ENCODE data around the gene AP3B2.
A peak's percentile ranks its signal among the peaks of the same experiment; 100 is the strongest.
"Not testable (repeated sequence)": the region's sequence is repeated elsewhere in the genome, so short reads cannot be mapped to it uniquely, and the experiment has no call there.

The AP3B2 gene, protein sequence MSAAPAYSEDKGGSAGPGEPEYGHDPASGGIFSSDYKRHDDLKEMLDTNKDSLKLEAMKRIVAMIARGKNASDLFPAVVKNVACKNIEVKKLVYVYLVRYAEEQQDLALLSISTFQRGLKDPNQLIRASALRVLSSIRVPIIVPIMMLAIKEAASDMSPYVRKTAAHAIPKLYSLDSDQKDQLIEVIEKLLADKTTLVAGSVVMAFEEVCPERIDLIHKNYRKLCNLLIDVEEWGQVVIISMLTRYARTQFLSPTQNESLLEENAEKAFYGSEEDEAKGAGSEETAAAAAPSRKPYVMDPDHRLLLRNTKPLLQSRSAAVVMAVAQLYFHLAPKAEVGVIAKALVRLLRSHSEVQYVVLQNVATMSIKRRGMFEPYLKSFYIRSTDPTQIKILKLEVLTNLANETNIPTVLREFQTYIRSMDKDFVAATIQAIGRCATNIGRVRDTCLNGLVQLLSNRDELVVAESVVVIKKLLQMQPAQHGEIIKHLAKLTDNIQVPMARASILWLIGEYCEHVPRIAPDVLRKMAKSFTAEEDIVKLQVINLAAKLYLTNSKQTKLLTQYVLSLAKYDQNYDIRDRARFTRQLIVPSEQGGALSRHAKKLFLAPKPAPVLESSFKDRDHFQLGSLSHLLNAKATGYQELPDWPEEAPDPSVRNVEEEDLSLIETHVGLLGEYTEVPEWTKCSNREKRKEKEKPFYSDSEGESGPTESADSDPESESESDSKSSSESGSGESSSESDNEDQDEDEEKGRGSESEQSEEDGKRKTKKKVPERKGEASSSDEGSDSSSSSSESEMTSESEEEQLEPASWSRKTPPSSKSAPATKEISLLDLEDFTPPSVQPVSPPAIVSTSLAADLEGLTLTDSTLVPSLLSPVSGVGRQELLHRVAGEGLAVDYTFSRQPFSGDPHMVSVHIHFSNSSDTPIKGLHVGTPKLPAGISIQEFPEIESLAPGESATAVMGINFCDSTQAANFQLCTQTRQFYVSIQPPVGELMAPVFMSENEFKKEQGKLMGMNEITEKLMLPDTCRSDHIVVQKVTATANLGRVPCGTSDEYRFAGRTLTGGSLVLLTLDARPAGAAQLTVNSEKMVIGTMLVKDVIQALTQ

DNA sequence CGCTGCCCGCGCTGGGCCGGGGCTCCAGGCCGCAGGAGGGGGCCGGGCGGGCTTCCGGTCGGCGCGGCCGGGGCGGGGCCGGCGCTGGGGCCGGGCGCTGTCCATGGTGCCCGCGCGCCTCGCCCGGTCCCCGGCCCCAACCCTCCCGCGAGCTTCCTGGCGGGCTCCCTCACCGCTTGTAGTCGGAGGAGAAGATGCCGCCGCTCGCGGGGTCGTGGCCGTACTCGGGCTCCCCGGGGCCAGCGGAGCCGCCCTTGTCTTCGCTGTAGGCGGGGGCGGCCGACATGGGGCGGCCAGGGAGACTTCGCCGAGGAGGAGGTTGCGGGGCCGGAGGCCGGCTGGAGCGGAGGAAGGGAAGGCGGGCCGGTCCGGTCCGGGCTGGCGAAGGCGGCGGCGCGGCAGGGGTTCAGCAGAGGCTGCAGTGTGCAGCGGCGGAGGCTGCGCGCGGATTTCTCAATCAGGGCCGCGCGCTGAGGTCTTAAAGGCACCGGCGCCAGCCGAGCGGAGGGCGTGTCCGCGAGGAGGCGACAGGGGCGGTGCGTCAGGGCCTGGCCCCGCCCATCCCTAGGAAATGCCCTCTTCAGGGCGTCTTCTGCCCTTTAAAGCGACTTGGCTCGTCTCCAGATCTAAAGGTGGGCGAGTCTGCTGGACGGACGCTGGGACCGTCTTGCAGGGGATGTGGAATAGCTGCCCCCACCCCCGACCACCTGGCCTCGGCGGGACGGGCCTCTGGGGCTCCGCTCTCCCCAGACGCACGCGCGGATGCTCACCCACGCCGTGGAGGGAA lies at the start of gene AP3B2:
AP3B2 (minus strand) TSS at position 455 of the 787 bp plus-strand sequence; CDS start at position 286, 169 bp downstream.
- DNase-seq (ENCODE audit: extremely low read depth in 1 of 2, low read depth in 1 of 2) = peak; percentile 45 to 55

DNA sequence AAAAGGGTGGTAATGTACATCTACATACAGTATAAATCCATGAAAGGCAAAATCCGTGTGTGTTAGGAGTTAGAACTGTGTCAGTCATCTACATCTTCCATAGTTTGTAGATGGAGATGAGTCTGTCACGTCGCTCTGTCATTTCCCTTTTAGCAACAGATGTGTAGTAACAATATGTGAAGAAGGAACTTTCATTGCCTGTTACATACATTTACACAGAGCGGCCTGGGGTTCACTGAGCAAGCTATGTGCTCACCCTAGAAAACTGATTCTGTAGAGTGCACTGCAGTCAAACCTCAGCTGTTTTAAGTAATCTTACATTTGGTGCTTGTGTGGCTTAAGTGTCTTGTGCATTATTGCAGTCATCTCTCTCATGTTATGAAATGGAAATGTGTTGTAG lies 41.6 kb upstream of the AP3B2 start:
- DNase-seq (ENCODE audit: extremely low read depth in 1 of 2, low read depth in 1 of 2) = no peak

DNA sequence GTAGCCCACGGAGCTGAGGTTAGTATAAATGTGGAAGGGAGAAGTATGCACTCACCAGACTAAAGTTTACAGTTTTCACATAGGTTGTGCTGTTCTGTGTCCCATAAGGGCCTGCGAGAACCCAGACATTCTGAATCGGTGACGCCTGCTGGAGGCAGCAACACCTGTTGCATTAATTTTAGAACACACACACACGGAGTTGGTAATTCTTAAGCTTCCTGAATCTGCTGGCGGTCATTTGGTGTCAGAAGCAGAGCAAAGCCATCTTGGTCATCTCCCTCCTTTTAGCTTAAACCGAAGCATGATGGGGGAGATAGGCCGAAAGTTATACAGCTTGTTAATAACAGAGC lies 41.1 kb upstream of the AP3B2 start:
- no peak for DNase-seq (ENCODE audit: extremely low read depth in 1 of 2, low read depth in 1 of 2)

DNA sequence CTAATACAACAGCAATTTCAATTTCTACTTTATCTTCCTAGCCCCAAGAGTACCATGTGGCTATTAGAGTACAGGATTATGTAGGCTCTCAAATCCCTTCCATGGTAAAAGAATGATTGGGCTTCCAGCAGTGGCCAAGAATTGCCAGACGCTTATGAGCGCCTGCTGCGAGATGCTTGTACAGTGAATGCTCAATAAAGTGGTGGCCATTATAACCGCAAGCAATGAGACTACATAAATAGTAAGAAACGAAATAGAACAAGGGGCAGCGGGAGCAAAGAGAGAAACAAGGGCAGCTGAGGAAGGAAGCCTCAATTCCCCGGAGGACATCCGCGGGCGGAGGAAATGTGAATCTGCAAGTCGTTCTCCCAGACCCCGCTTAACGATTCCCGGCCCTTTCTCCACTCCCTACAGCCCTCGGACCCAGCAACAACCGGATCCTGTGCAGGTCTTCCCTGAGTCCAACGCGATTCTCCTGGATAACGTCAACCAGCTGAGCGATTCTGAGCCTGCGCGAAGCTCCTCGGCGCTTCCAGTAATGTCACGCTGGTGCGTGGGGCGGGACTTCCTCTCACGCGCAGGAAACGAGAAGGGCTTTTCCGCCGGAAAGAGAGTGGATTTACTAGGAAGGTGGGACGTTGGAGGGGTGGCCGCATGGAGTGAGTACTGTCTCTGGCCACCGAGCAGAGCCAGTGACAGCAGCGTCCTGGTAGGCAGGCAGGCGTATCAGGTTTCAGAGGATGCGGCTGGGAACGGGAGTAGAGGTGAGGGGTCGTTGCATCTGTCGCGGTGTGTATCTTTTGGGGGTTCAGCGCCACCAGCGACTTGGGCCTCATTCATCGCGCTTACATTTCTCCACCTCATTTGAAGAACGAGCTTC lies 40.5 kb upstream of the AP3B2 start:
- DNase-seq (ENCODE audit: extremely low read depth in 1 of 2, low read depth in 1 of 2) = peak; percentile 75 to 87

DNA sequence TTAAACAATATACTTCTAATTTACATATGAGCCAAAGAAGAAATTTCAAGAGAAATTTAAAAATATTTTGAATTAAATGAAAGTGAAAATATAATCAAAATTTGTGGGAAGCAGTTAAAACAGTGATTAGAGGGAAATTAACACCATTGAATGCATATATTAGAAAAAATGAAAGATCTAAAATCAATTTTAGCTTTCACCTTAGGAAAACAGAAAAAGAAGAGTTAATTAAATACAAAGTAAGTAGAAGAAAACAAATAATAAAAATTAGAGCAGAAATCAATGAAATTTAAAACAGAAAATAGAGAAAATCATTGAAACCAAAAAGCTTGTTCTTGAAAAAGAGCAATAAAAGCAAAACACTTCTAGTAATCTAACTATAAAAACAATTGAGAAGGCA lies 38.6 kb upstream of the AP3B2 start:
- no peak for DNase-seq (ENCODE audit: extremely low read depth in 1 of 2, low read depth in 1 of 2)

DNA sequence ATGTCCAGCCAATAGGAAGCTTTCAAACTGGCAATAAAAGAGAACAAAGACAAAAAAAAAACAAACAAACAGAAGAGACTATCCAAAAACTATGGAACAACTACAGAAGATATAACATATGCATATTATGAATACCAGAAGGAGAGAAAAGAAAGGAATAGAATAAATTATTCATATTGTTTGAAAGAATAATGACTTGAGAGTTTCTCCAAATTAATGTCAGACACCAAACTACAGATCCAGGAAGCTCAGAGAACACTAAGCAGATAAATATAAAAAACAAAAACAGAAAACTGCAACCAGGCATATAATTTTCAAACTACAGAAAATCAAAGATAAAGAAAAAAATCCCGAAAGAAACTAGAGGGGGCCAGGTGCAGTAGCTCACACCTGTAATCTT lies 34.1 kb upstream of the AP3B2 start:
- no peak for DNase-seq (ENCODE audit: extremely low read depth in 1 of 2, low read depth in 1 of 2)

DNA sequence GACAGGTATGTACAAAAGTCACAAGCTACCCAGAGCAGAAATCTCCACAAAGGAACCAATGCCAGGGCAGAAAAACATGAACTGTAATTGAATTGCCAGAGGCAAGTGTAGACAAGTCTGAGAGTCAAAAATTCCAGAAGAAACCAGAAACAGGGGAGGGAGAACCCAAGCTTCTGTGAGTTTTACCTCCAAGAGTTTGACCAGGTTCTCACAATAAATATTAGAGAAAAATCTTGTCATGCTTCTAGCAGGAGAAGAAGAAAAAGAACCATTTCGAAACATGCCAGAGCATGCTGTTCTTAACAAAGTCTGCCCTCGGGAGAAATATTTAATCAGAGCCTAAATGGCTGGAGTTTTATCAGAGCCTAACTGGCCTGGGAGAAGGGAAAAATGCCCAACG lies 32.5 kb upstream of the AP3B2 start:
- no peak for DNase-seq (ENCODE audit: extremely low read depth in 1 of 2, low read depth in 1 of 2)

DNA sequence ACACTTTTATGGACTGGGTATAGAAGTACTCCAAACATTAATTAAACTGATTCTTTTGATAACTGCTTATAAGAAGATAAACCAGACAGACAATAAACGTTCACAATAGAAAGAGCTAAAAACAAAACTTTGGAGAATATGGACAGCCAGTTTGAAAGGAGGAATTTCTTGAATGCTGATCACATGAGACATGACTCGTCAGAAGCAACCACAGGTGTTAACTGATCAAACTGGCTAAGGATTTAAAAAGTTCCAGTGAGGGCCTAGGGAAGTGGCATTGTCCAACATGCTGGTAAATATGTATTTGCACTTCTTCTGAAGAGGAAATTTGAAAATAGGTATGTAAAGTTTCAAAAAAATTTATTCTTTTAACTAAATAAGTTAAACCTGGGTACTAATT lies 29.4 kb upstream of the AP3B2 start:
- DNase-seq (ENCODE audit: extremely low read depth in 1 of 2, low read depth in 1 of 2) = no peak

DNA sequence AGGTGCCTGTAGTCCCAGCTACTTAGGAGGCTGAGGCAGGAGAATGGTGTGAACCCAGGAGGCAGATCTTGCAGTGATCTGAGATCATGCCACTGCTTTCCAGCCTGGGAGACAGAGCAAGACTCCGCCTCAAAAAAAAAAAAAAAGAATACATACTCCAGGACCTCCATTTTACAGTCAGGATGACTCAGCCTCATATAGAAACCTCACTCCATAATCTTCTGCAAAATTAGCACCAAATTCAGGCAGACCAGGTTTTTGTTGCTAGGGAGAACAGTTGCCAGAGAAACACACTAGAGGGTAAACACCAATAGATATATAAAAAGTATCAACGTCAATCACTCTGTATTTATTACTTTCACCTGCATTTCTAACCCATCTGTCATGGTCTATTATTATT lies 28.3 kb upstream of the AP3B2 start:
- DNase-seq (ENCODE audit: extremely low read depth in 1 of 2, low read depth in 1 of 2) = no peak

DNA sequence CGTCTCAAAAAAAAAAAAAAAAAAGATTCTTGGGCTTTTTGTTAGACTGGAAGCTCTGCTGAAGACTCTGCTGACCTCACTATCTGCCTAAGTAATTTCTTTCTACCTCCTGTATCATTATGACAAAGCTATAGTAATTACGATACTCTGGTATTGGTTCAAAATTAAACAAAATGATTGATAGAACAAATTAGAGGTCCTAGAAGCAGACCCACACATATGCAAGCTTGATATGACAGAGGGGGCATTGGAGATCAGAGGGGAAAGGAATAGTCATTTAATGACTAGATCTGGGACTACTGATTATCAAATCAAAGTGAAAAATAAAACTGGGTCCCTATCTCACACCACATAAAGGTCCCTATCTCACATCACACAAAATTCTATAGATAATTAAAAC lies 21.9 kb upstream of the AP3B2 start:
- DNase-seq (ENCODE audit: extremely low read depth in 1 of 2, low read depth in 1 of 2) = no peak

DNA sequence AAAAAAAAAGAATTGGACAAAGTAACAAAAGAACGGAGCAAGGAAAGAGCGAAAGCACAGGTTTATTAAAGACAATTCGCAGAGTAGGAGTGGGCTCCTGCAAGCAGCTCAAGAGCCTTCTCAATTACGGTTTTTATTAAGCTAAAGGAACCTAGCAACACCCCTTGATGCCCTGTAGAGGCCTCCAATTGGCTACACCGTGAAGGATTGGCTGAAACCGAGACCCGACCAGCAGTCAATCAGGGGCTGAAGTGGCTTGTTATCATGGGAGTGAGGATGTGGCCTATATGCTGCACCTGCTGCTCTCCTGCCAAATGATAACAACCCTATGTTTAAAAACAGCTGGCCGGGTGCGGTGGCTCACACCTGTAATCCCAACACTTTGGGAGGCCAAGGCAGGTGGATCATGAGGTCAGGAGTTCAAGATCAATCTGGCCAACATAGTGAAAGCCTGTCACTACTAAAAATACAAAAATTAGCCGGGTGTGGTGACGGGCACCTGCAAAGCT lies 20.4 kb upstream of the AP3B2 start:
- no peak for DNase-seq (ENCODE audit: extremely low read depth in 1 of 2, low read depth in 1 of 2)

DNA sequence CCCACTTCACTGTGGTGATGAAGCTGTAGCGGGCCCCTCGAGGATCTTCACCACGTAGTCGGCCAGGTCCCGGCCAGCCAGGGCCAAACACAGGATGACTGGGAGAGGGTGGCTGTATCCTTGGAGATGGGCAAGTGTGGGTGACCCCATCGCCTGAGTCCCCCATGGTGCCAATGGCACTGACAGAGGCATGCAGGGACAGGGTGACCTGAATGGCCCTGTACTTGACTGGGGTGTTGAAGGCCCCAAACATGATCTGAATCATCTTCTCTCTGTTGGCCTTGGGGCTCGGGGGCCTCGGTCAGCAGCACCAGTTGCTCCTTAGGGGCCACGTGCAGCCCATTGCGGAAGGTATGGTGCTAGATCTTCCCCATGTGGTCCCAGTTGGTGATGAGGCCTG lies 17.1 kb upstream of the AP3B2 start:
- no peak for DNase-seq (ENCODE audit: extremely low read depth in 1 of 2, low read depth in 1 of 2)

DNA sequence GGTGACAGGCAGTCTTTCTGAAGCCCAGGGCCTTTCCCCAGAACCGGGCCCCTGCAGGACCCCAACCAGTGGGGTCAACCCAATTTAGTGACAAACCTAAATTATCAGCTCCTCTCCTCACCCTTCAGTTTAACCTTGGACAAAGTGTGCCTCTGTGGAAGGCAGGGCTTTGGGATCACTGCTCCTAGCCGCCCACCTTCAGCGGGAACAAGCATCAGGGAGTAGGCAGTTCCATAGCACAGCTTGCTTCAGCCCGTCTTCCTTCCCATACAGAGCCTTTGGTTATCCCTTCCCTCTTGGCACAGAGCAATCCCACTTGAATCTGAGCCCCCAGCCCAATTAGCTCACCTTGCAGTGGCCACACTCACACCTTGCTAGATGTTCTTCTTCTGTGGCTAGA lies 5.3 kb upstream of the AP3B2 start:
- no peak for DNase-seq (ENCODE audit: extremely low read depth in 1 of 2, low read depth in 1 of 2)

DNA sequence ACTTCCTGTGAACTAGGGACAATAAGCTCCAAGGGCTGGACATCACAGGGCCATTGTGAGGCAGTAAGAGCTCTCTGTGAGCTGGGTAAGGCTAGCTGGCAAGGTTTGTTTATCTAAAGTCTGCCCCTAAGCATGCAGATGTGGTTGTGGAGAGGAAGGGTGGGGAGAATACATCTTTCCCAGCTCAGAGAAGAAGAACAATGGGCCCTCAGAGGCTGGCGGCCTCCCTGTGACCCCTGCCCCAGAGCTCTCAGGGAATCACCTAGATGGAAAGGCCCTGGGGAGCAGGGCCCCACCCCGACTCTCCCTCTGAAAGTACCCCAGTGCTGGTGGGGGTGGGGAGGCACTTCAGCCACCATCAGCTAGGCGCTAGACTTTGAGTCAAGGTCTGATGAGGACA lies 4.3 kb upstream of the AP3B2 start:
- DNase-seq (ENCODE audit: extremely low read depth in 1 of 2, low read depth in 1 of 2) = no peak

DNA sequence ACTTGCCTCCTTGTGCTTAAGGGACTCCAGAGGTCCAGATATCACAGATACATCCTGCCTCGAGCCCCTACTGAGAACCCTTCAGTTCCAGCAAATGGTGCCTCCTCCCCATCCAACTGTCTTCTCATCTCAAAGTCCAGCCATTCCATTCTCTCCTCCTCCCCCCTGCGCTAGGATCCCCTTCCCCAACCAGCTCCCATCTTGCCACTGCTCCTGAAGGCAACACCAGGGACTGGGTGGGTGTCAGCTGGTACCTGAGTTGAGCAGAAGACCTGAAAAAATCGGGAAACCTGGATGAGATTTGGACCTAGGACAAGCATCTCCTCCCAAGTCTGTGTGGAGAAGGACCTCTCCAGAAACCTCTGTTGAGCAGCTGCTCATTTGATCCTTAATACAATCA lies 2.4 kb upstream of the AP3B2 start:
- no peak for DNase-seq (ENCODE audit: extremely low read depth in 1 of 2, low read depth in 1 of 2)

DNA sequence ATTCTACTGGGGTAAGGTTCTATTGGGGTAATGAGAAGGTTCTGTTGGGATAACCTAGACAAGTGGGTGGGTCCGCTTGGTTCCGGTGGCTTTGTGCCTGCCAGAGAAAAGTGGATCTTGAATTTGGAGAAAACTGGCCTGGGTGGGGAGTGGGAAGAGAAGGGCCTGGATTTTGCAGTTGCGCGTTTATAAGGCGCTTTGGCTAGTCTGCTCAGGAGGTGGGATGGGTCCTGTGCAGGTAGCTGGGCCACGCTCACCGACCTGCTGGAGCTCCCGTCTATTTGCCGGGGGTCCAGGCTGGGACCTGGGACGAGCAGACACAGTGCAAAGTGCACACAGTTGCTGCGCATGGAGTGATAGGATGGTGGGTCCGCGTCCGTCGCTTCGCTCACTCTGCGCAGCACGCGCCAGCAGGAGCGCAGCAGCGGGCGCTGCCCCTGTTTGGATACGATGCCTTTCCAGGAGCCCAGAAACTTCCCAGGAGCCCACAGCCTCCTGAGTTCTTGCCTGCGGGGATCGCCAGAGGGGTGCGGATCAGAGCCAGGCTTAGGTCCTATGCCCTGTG lies 1.3 kb upstream of the AP3B2 start:
- DNase-seq (ENCODE audit: extremely low read depth in 1 of 2, low read depth in 1 of 2) = no peak

DNA sequence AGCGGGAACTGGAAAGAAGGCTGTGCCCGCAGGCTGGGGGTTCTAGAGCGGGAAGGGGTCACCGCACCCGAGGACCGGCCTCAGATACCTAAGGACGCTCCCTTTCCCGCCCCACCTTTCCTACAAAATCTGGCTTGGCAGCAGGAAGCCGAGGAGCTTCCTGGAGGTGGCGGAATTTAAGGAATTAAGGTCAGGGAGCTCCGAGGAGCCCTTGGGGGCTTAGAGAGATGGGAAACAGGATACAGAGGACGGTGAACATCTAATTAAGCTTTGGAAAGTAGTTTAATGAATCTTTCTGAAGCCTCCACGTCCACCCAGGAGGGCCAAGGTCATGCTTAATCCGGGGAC lies 507 bp upstream of the AP3B2 start:
- DNase-seq (ENCODE audit: extremely low read depth in 1 of 2, low read depth in 1 of 2) = no peak

DNA sequence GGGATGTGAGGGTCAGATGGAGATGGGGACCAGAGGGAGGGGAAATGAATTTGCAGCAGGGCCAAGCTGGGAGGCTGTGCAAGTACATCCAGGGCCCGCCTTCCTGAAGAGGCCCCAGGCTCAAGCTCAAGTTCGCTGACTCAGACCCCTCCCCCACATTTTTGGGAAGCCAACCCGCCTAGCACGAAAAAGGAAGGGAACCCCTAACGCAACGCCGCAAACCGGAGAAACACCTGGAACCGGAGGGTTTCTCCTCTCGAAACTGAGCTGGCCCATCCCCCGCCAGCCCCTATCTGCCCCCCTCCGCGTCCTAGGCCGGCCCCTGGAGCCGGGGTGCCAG lies 624 bp downstream of the AP3B2 start:
- DNase-seq (ENCODE audit: extremely low read depth in 1 of 2, low read depth in 1 of 2) = no peak

DNA sequence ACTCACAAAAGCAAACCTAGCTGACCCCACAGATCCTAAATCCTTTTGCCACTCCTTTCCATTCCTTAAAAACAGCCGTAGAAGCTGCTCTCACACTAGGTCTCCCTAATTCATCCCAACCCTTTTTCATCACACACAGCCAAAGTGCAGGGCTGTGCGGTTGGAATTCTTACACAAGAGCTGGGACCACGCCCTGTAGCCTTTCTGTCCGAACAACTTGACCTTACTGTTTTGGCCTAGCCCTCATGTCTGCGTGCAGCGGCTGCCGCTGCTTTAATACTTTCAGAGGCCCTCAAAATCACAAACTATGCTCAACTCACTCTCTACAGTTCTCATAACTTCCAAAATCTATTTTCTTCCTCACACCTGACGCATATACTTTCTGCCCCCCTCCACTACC lies 3.8 kb downstream of the AP3B2 start:
- DNase-seq (ENCODE audit: extremely low read depth in 1 of 2, low read depth in 1 of 2) = not testable (repeated sequence)

DNA sequence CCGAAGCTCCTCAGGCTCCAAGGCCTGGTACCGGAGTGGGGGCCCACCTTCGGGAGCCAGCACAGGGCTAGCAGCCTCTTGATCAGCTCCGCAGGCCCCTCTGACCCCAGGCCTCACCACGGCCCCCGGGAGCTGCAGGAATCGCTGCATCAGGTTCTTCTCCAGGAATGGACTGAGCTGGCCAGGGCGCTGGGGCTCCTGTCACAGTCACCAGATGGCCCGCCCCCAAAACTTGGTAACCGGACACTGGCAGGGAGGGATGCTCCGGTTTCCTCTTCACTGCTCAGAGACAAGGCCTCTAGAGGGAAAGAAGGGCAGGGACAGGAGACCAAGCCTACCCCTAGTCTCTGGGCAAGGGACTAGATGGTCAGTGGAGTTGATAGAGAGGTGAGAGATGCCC lies 9.9 kb downstream of the AP3B2 start:
- DNase-seq (ENCODE audit: extremely low read depth in 1 of 2, low read depth in 1 of 2) = no peak

Measured in stimulated activated CD8-positive, alpha-beta memory T cell treated with anti-CD3 and anti-CD28 coated beads, Interleukin-7, amount 100 ng/mL, for 48 hours (primary cell).